Measurements from ENCODE around the gene FYB2. TPM values are rescaled to one million over a fixed set of nuclear protein-coding genes. Genes with fewer than 3 reads are reported as not detected.

Gene FYB2
- total RNA-seq, 1 donor from 2014 or later, result 0.14 TPM

GRCh38 chr1:56831871-56832693 is 12.9 kb upstream of the FYB2 start:
- H3K27me3 ChIP-seq (ENCODE audit: insufficient read depth, low read length), result no peaks in the 10 kb centered on the region
- Mint-ChIP-seq H3K9me3 (ENCODE audit: unreplicated experiment) (peaks cover 2% of the 10 kb centered on the region), H3K36me3 (ENCODE audit: low read depth, unreplicated experiment) (no peaks in the 10 kb centered on the region), H3K4me1 (ENCODE audit: low read depth, unreplicated experiment) (peaks cover 6% of the 10 kb centered on the region), H3K27ac (ENCODE audit: unreplicated experiment) (peak overlapping the region; percentile 67), H3K4me3 (ENCODE audit: unreplicated experiment) (no peak overlapping the region), H3K27me3 (ENCODE audit: low read depth, unreplicated experiment) (peaks cover 14% of the 10 kb centered on the region)
- DNase-seq (ENCODE audit: low read depth) (peak; percentile 98), FAIRE-seq (peak; percentile 88)
- peak overlapping the region; percentile 69 for H3K27ac ChIP-seq (ENCODE audit: low read depth, low read length)
- H4K20me1 ChIP-seq (ENCODE audit: insufficient read depth, low read length), result no peaks in the 10 kb centered on the region
- H3K4me1 ChIP-seq (ENCODE audit: insufficient read depth, low read length), result peaks cover 13% of the 10 kb centered on the region
- peak overlapping the region; percentile 19 for H2AFZ ChIP-seq (ENCODE audit: low read depth, low read length)
- no peaks in the 10 kb centered on the region for H3K36me3 ChIP-seq (ENCODE audit: insufficient read depth, low read length)
- peak overlapping the region; percentile 33 for H3K9ac ChIP-seq (ENCODE audit: low read length)
- H3K9me3 ChIP-seq (ENCODE audit: insufficient read depth, low read depth, low read length), result no peaks in the 10 kb centered on the region
- TF ChIP-seq CTCF (IDR thresholded peaks at IDR 0.05; ENCODE audit: insufficient read depth, low read depth, low read length) (peak; percentile 96), EZH2 (IDR thresholded peaks at IDR 0.05; ENCODE audit: insufficient read depth, low read length) (no peak)
- peak overlapping the region; percentile 65 for H3K4me2 ChIP-seq (ENCODE audit: low read length)
- H3K79me2 ChIP-seq (ENCODE audit: insufficient read depth, low read length), result no peaks in the 10 kb centered on the region
- H3K4me3 ChIP-seq (ENCODE audit: insufficient read depth, low read depth, low read length), result no peak overlapping the region

DNA sequence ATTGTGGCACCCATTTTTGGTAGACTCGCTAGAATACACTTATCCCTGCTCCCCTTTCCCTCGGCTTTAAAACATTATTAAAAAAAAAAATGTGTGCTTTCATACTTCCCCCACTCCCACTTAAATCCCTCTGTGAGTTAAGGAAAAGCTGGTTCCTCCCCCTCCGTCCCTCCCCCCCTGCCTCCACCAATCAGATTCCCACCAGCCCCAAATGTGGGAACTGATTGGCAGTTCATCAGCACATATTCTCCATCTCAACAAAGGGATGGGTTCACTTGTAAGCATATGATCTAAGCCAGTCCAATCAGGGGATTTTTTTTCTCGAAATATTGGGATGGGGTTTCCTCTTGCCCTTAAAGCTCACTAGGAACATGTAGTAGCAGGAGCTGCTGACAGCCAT is 10.8 kb upstream of the FYB2 start:
- H2AFZ ChIP-seq (ENCODE audit: low read depth, low read length), result no peak overlapping the region
- no peak overlapping the region for H3K27ac ChIP-seq (ENCODE audit: low read depth, low read length)
- peaks cover 10% of the 10 kb centered on the region for H3K27me3 Mint-ChIP-seq (ENCODE audit: low read depth, unreplicated experiment)
- no peak overlapping the region for H3K4me3 Mint-ChIP-seq (ENCODE audit: unreplicated experiment)
- TF ChIP-seq EZH2 (IDR thresholded peaks at IDR 0.05; ENCODE audit: insufficient read depth, low read length) (no peak), CTCF (IDR thresholded peaks at IDR 0.05; ENCODE audit: insufficient read depth, low read depth, low read length) (no peak)
- H3K4me2 ChIP-seq (ENCODE audit: low read length), result no peak overlapping the region
- H3K36me3 Mint-ChIP-seq (ENCODE audit: low read depth, unreplicated experiment), result peaks cover 1% of the 10 kb centered on the region
- H3K27me3 ChIP-seq (ENCODE audit: insufficient read depth, low read length), result no peaks in the 10 kb centered on the region
- H3K4me1 ChIP-seq (ENCODE audit: insufficient read depth, low read length), result peaks cover 13% of the 10 kb centered on the region
- DNase-seq (ENCODE audit: low read depth), result no peak
- no peak overlapping the region for H3K27ac Mint-ChIP-seq (ENCODE audit: unreplicated experiment)
- FAIRE-seq, result no peak
- H3K9me3 Mint-ChIP-seq (ENCODE audit: unreplicated experiment), result peaks cover 3% of the 10 kb centered on the region
- H3K36me3 ChIP-seq (ENCODE audit: insufficient read depth, low read length), result no peaks in the 10 kb centered on the region
- H3K4me3 ChIP-seq (ENCODE audit: insufficient read depth, low read depth, low read length), result no peak overlapping the region
- H3K9me3 ChIP-seq (ENCODE audit: insufficient read depth, low read depth, low read length), result no peaks in the 10 kb centered on the region
- no peak overlapping the region for H3K9ac ChIP-seq (ENCODE audit: low read length)
- H3K4me1 Mint-ChIP-seq (ENCODE audit: low read depth, unreplicated experiment), result peaks cover 6% of the 10 kb centered on the region
- no peaks in the 10 kb centered on the region for H3K79me2 ChIP-seq (ENCODE audit: insufficient read depth, low read length)
- no peaks in the 10 kb centered on the region for H4K20me1 ChIP-seq (ENCODE audit: insufficient read depth, low read length)

GRCh38 chr1:56827711-56828110 is 8.5 kb upstream of the FYB2 start:
- no peak for DNase-seq (ENCODE audit: low read depth)
- H3K36me3 ChIP-seq (ENCODE audit: insufficient read depth, low read length), result no peaks in the 10 kb centered on the region
- peaks cover 14% of the 10 kb centered on the region for H3K27me3 Mint-ChIP-seq (ENCODE audit: low read depth, unreplicated experiment)
- no peak for TF ChIP-seq CTCF (IDR thresholded peaks at IDR 0.05; ENCODE audit: insufficient read depth, low read depth, low read length)
- no peak for TF ChIP-seq EZH2 (IDR thresholded peaks at IDR 0.05; ENCODE audit: insufficient read depth, low read length)
- H3K4me3 Mint-ChIP-seq (ENCODE audit: unreplicated experiment), result no peak overlapping the region
- no peak overlapping the region for H3K4me3 ChIP-seq (ENCODE audit: insufficient read depth, low read depth, low read length)
- H3K27ac ChIP-seq (ENCODE audit: low read depth, low read length), result no peak overlapping the region
- peaks cover 2% of the 10 kb centered on the region for H3K9me3 Mint-ChIP-seq (ENCODE audit: unreplicated experiment)
- H3K27me3 ChIP-seq (ENCODE audit: insufficient read depth, low read length), result no peaks in the 10 kb centered on the region
- peaks cover 1% of the 10 kb centered on the region for H3K36me3 Mint-ChIP-seq (ENCODE audit: low read depth, unreplicated experiment)
- no peak overlapping the region for H2AFZ ChIP-seq (ENCODE audit: low read depth, low read length)
- H3K4me1 ChIP-seq (ENCODE audit: insufficient read depth, low read length), result peaks cover 11% of the 10 kb centered on the region
- no peak for FAIRE-seq
- H4K20me1 ChIP-seq (ENCODE audit: insufficient read depth, low read length), result no peaks in the 10 kb centered on the region
- H3K9me3 ChIP-seq (ENCODE audit: insufficient read depth, low read depth, low read length), result no peaks in the 10 kb centered on the region
- no peak overlapping the region for H3K4me2 ChIP-seq (ENCODE audit: low read length)
- peaks cover 6% of the 10 kb centered on the region for H3K4me1 Mint-ChIP-seq (ENCODE audit: low read depth, unreplicated experiment)
- no peaks in the 10 kb centered on the region for H3K79me2 ChIP-seq (ENCODE audit: insufficient read depth, low read length)
- H3K9ac ChIP-seq (ENCODE audit: low read length), result no peak overlapping the region
- no peak overlapping the region for H3K27ac Mint-ChIP-seq (ENCODE audit: unreplicated experiment)
